Nephron (organoid): ENCODE results near the gene CACNA1I.

Experiments used
- H3K27ac Mint-ChIP-seq, 3 experiments: 2 replicates each; pipeline ENCODE4 v1.8.0; 2020; ENCODE audit warnings: mixed read lengths in 3 of 3, mild to moderate bottlenecking in 2 of 3, moderate library complexity in 1 of 3
- H3K27me3 Mint-ChIP-seq: 2 replicates; pipeline ENCODE4 v1.8.0; 2021; ENCODE audit warnings: low read depth, mild to moderate bottlenecking, moderate library complexity, mixed read lengths
- H3K36me3 Mint-ChIP-seq: 2 replicates; pipeline ENCODE4 v1.8.0; 2020; ENCODE audit warnings: low read depth, mixed read lengths
- H3K4me1 Mint-ChIP-seq: 2 replicates; pipeline ENCODE4 v1.8.0; 2020; ENCODE audit warnings: mixed read lengths
- H3K4me3 Mint-ChIP-seq, 3 experiments: 2 replicates each; pipeline ENCODE4 v1.8.0; 2020; ENCODE audit warnings: mild to moderate bottlenecking in 3 of 3, mixed read lengths in 3 of 3, moderate library complexity in 2 of 3
- H3K9me3 Mint-ChIP-seq: 2 replicates; pipeline ENCODE4 v1.8.0; 2020; ENCODE audit warnings: mixed read lengths
- CTCF ChIP-seq, 3 experiments: fragments of 200-600 bp; sonication (generic); IDR thresholded peaks; one replicate each; pipeline ENCODE4 v1.5.0; 2021; ENCODE audit warnings: antibody characterized with exemption in 3 of 3; ENCODE audit not compliant: unreplicated experiment in 3 of 3

The CACNA1I gene

GRCh38 chr22:39734866-39735265 is 164.3 kb downstream of the CACNA1I start:
- H3K4me1 Mint-ChIP-seq, result no peaks in the 10 kb centered on the region
- H3K27me3 Mint-ChIP-seq, result peaks cover 25% of the 10 kb centered on the region
- H3K4me3 Mint-ChIP-seq, result no peak overlapping the region
- no peak for TF ChIP-seq CTCF (IDR thresholded peaks at IDR 0.05; ENCODE audit: unreplicated experiment in 3 of 3)
- no peaks in the 10 kb centered on the region for H3K36me3 Mint-ChIP-seq
- peaks cover 2% of the 10 kb centered on the region for H3K9me3 Mint-ChIP-seq
- H3K27ac Mint-ChIP-seq, result no peak overlapping the region

GRCh38 chr22:39735776-39736175 is 165.2 kb downstream of the CACNA1I start:
- peaks cover 2% of the 10 kb centered on the region for H3K9me3 Mint-ChIP-seq
- H3K27me3 Mint-ChIP-seq, result peaks cover 21% of the 10 kb centered on the region
- no peak for TF ChIP-seq CTCF (IDR thresholded peaks at IDR 0.05; ENCODE audit: unreplicated experiment in 3 of 3)
- H3K4me1 Mint-ChIP-seq, result no peaks in the 10 kb centered on the region
- no peak overlapping the region for H3K27ac Mint-ChIP-seq
- no peaks in the 10 kb centered on the region for H3K36me3 Mint-ChIP-seq
- H3K4me3 Mint-ChIP-seq, result no peak overlapping the region

- H3K27ac Mint-ChIP-seq, result no peak overlapping the region
- no peaks in the 10 kb centered on the region for H3K36me3 Mint-ChIP-seq
- no peak overlapping the region for H3K4me3 Mint-ChIP-seq
- TF ChIP-seq CTCF (IDR thresholded peaks at IDR 0.05; ENCODE audit: unreplicated experiment in 3 of 3), result no peak
- H3K4me1 Mint-ChIP-seq, result peaks cover under 1% of the 10 kb centered on the region
- peaks cover 11% of the 10 kb centered on the region for H3K9me3 Mint-ChIP-seq
- peaks cover 9% of the 10 kb centered on the region for H3K27me3 Mint-ChIP-seq
Observed at GRCh38 chr22:39738746-39739145, 168.2 kb downstream of the CACNA1I start.
